EL (cell line): Measurements from ENCODE around the gene BIRC7.

Experiments used
- DNase-seq: peaks from one replicate; pipeline ENCODE4 v3.0.0-alpha.2; 2016

The BIRC7 gene

DNA sequence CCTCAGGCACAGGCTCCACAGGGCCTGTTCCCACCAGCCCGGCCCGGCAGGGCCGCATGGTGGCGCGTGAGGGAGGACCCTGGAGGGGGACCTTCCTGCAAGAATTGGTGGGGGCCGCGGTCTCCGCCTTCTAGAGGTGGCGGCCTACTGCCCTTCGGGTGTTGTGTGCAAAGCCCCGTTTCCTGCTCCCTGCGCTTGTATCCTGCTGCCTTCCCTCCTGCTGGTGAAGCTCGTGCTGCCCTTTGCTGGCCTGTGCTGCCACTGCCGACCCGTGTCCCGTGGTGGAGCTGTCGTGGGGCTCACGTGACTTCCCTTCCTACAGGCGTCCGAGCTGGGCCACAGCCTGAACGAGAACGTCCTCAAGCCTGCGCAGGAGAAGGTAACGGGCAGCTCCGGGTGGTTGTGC lies 48.8 kb downstream of the BIRC7 start:
- DNase-seq = no peak

DNA sequence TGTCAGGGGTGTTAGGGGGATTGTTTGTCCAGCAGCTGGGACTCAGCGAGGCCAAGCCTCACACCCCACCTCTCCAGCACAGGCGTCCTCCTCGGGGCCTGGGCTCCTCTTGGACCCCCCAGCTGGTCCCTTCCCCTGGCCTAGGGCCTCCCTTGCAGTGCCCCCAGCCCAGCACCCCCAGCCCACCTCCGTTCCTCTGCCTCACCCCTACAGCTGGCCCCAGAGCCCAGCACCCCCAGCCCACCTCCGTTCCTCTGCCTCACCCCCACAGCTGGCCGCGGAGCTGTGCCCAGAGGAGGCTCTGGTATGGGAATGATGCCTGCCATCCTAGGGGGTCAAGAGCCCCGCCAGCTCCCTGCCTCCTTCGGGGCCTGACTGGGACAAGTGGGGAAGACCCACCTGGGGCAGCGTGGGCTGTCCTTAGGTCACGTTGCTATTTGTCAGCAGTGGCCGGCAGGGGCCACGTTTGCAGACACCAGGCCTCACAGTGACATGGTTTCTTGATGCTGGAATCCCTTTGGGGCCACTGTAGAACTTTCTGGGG lies 49.3 kb downstream of the BIRC7 start:
- no peak for DNase-seq

DNA sequence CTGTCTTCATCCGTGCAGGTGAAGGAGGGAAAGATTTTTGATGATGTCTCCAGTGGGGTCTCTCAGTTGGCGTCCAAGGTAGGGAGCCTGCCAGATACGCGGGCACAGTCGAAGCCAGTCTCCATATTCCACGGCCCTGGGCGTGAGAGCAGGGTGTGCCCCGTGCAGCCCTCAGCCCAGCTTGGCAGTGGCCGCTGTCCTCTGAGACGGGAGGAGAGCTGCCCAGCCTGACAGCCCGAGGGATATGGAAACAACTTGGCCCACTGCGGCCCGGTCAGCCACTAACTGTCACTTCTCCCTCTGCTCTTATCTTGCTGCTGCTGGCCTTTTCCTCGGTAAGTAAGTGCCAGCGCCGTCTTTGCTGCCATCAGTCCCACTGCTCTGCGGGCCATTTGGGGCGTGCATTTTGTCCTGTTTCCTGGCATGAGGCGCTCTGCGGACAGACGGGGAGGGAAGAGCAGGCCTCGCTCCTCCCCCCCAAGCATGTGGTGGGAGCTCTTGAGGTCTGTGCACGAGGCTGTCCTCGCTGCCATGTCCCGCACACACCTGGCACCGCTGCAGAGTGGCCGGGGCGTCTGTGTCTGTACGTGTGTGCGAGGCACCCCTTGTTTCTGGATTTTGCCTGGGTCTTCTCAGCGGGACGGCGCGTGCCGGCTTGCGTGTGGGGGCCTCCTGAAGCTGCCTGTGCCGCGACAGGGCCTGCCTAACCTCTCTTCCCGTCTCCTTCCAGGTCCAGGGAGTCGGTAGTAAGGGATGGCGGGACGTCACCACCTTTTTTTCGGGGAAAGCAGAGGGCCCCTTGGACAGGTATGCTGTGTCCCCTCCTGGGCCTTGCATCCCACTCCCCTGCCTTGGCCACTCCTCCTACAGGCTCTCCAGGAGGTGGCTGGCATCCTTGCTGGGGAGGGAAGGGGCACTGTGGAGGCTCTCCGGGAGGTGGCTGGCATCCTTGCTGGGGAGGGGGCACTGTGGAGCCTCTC lies 50.2 kb downstream of the BIRC7 start:
- DNase-seq = no peak

DNA sequence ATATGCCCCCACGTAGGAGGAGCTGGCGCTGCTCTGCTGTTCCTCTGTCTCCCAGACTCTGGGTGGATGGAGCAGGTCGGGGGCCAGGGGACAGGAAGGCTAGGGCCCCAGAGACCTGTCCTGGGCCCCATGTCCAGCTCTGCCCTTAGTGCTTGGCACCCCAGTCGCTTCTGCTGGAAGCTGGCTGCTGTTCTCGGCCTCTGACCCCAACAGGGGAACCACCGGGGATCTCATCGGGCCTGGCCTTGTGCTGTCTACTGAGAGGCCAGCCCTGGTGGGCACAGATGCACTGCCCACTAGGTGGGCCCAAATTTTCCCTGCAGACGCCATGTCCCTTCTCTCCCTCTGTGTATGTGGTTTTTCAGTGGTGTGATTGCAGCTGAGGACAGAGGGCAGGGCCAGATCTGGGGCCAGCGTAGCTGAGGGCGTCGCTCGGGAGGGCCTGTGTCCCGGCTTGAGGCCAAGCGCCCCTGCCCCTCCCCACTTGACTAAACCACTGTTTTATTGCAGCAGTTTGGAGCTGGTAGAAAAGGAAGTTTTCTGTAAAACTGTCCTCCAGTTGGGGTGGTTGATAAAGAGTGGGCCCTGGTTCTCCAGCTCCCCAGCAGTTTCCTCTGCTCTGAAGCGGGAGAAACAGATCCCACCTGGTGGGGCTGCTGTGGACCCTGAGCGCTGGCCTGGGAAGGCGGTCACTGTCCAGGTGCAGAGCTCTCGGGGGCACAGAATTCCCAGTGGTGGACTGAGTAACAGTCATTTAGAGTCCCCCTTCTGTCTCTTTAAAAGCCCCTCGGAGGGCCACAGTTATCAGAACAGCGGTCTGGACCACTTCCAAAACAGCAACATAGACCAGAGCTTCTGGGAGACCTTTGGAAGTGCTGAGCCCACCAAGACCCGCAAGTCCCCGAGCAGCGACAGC lies 51.3 kb downstream of the BIRC7 start:
- no peak for DNase-seq

DNA sequence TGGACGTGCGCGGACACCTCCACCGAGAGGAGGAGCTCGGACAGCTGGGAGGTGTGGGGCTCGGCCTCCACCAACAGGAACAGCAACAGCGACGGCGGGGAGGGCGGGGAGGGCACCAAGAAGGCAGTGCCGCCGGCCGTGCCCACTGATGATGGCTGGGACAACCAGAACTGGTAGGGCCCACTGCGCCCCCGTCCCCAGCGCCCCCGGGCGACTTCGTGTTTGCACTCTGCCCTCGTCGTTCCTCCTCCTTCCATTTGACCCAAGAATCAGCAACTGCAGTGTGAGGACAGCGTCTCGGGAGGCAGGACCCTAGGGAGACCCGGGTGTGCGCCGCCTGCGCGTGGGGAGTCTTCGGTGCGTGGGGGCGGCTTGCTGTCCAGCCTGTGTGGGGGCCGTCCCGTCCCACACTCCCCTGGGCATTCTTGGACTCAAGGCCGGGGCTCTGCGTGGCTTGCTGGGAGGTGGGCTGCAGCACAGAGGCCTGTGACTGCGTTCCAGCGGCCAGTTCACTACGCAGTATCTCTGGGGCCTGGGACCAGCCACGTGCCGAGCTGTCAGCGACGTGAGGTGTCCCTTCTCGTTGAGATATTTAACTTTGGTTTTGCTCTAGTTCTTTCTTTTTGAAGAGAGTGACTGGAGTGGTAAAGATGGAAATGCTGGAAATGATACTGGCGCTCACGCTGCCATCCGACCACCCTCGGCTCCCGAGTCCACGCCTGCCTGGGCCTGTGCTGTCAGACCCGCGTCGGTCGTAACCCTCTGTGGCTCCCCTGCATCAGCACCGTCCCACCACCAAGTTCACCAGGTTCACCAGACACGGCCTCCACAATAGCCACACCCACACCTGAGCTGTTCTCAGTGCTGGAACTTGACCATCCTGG lies 52.2 kb downstream of the BIRC7 start:
- DNase-seq = no peak

DNA sequence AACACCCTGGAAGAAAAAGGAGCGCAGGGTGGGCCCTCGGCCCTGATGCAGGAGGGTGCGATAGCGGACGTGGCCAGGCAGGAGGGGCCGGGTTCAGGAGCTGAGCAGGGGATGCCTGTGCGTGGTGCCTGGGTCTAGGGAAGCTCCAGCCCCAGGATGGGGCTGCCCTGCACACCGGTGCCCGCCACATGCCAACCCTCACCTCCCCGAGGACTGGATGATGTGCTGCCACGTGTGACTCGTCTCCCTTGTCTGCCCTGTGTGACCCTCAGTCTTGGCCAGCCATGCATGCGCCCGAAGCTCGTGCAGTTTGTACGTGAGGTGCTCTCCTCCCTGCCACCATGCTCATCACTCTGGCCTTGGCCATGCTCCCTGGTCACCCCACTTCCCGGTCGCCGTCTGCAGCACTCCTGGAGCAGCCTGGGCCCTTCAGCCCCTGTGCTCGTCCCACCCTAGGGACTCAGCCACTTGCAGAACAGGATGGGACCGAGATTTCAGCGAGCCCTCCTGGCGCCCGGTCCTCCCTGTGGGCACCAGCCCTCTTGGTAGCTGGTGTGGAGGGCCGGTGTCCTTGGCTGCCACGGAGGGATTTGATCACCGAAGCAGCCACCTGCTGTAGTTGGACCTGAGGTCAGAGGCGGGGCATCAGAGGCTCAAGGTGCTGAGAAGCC lies 53.0 kb downstream of the BIRC7 start:
- no peak for DNase-seq

DNA sequence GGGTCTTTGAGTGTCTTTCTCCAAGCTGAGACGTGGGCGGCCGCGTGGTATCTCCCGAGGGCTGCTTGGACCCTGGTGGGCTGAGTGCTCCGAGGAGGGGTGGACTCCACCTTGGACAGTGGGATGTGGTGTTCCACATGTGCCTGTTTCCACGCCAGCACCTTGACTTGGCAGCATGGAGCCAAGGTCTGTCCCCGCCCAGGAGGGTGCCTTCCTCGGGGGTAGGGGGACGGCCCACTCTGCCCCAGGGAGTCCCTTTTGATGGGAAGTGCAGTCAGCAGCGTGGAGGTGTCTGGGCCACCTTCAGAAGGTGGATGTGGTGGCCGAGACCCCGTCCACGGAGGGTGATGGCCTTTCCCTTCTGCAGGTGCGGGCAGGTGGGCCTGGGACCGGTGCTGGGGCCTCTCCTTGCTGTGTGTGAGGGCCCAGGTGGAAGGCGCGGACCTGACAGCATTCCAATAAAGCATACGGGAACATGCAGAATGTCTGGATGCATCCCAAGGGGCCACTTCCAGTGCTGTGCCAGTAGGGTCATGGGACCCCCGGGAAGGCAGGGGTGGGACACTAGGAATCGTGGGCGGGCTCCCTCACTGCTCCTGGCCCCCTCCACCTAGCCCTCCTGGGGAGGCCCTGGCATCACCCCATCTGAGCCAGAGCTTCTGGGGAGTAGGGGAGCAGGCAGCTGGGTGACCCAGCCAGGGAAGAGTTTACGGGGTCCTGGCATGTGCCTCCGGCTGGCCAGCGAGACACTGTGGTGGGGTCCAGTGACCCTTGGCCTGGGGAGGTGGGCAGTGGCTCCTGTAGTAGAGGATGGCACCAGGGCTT lies 53.8 kb downstream of the BIRC7 start:
- DNase-seq = no peak
